Adrenal gland (tissue), 12 donors: ENCODE data around the gene IMMP2L. TPM values are rescaled to one million over a fixed set of nuclear protein-coding genes. Genes with fewer than 3 reads are reported as not detected.

Source experiments
- DNase-seq, 7 donors: peaks; one replicate each; pipeline ENCODE4 v3.0.0-alpha.2; 2019 to 2020
- H3K27ac ChIP-seq, 5 donors: fragments of 200-600 bp; sonication (generic) in 4 of 5; 1 replicate in 3 of 5; 2 replicates in 2 of 5; pipeline versions ENCODE4 v1.5.1 to v1.8.0; 2016 to 2020; ENCODE audit warnings: mild to moderate bottlenecking in 1 of 5
- H3K27me3 ChIP-seq: fragments of 200-600 bp; 2 replicates; pipeline ENCODE4 v1.8.0; 2021
- H3K36me3 ChIP-seq, 2 donors: fragments of 200-600 bp; replicated peaks in 1 of 2; 1 replicate in 1 of 2; 2 replicates in 1 of 2; pipeline versions ENCODE4 v1.5.1 to v1.8.0; 2018 to 2022
- H3K4me1 ChIP-seq, 2 donors: fragments of 200-600 bp; replicated peaks in 1 of 2; 1 replicate in 1 of 2; 2 replicates in 1 of 2; pipeline versions ENCODE4 v1.5.1 to v1.8.0; 2018 to 2021
- H3K4me3 ChIP-seq, 4 donors: fragments of 200-600 bp; sonication (generic) in 3 of 4; one replicate each; pipeline ENCODE4 v1.5.1; 2016 to 2018
- H3K9me3 ChIP-seq, 3 donors: fragments of 200-600 bp; sonication (generic) in 1 of 3; replicated peaks in 1 of 3; 1 replicate in 2 of 3; 2 replicates in 1 of 3; pipeline versions ENCODE4 v1.5.1 to v1.8.0; 2016 to 2021
- CTCF ChIP-seq, 6 experiments: fragments of 450-650 bp in 4 of 6; fragments of 200-600 bp in 2 of 6; sonication (generic) in 1 of 6; IDR thresholded peaks; 1 replicate in 5 of 6; 2 replicates in 1 of 6; pipeline versions ENCODE4 v1.5.1 to v1.8.0; 2016 to 2021; ENCODE audit warnings: antibody characterized with exemption in 6 of 6, mild to moderate bottlenecking in 2 of 6, moderate library complexity in 1 of 6
- POLR2A ChIP-seq, 2 donors: fragments of 450-650 bp; IDR thresholded peaks; one replicate each; pipeline ENCODE4 v1.6.1; 2017; ENCODE audit warnings: antibody characterized with exemption in 2 of 2, mild to moderate bottlenecking in 2 of 2, moderate library complexity in 1 of 2
- WGBS, 4 donors: extraction: QIAGEN DNeasy Blood & Tissue Kit in 2 of 4; methylation state at CpG; one replicate each; pipeline versions ENCODE4 v1.1.5 to v1.1.7; 2013 to 2017; 5-methylcytosine and 5-hydroxymethylcytosine counted together
- intact Hi-C, 2 donors: fragments of 100-400 bp; cut with DNase I; formaldehyde crosslinking; loops; one replicate each; pipeline versions ENCODE4 v1.14.1 to v1.15.0; 2022 to 2023
- polyA plus RNA-seq, 3 donors: library from polyadenylated mRNA; stranded (reverse); fragments of 200-250 nt in 2 of 3; fragments of 350-450 nt in 1 of 3; fragmentation: Illumina TruSeq in 1 of 3; extraction: RNeasy Lipid Tissue Mini Kit (QIAGEN cat#74804) in 1 of 3; gene quantifications; one replicate each; pipeline ENCODE4 v1.2.3, GENCODE V29; 2013 to 2014
- total RNA-seq, 9 donors: library from RNA; depleted of rRNA in 4 of 9; stranded (reverse); fragments of >200 nt in 4 of 9; fragments of 120-200 nt in 1 of 9; fragmentation: NEBNext Ultra II Directional in 1 of 9; extraction: Animal tissue kit (Norgen Biotek cat#: 25700) in 1 of 9; gene quantifications; one replicate each; pipeline versions ENCODE4 v1.1.0 to v1.2.4, GENCODE V29; 2013 to 2023
- donor health status: healthy with polysubstance abuse.
- donor health status: Bipolar disorder and iron deficiency.
- donor health status: DM: yes; HTN: yes; CAD: no.
- donor health status: DM: no; HTN: no; CAD: no.
- donor health status: DM: no; HTN: no; CAD: no.
- donor health status: DM: yes; HTN: yes; CAD: no.

Gene IMMP2L
- total and polyA plus RNA-seq, 12 donors, result 13.4 to 34.1 (median 25.3) TPM

- TF ChIP-seq POLR2A (IDR thresholded peaks at IDR 0.05), result no peak
- no peak for TF ChIP-seq CTCF (IDR thresholded peaks at IDR 0.05)
- intact Hi-C loops, result no loop called here
- no peaks in the 10 kb centered on the region for H3K4me1 ChIP-seq
- no peaks in the 10 kb centered on the region for H3K36me3 ChIP-seq
- DNase-seq, result no peak
- no peaks in the 10 kb centered on the region for H3K27me3 ChIP-seq
- no peak overlapping the region for H3K27ac ChIP-seq
- H3K9me3 ChIP-seq, result no peaks in the 10 kb centered on the region
- H3K4me3 ChIP-seq, result no peak overlapping the region
Observed at GRCh38 chr7:111346219-111346618, 216.1 kb downstream of the IMMP2L start.

- H3K36me3 ChIP-seq, result no peaks in the 10 kb centered on the region
- no peak for DNase-seq
- H3K27me3 ChIP-seq, result no peaks in the 10 kb centered on the region
- no peak for TF ChIP-seq CTCF (IDR thresholded peaks at IDR 0.05)
- no peak for TF ChIP-seq POLR2A (IDR thresholded peaks at IDR 0.05)
- no peak overlapping the region for H3K4me3 ChIP-seq
- no peaks in the 10 kb centered on the region for H3K9me3 ChIP-seq
- H3K27ac ChIP-seq, result no peak overlapping the region
- intact Hi-C loops, result no loop called here
- H3K4me1 ChIP-seq, result no peaks in the 10 kb centered on the region
Observed at GRCh38 chr7:111343017-111343416, 219.3 kb downstream of the IMMP2L start.

DNA sequence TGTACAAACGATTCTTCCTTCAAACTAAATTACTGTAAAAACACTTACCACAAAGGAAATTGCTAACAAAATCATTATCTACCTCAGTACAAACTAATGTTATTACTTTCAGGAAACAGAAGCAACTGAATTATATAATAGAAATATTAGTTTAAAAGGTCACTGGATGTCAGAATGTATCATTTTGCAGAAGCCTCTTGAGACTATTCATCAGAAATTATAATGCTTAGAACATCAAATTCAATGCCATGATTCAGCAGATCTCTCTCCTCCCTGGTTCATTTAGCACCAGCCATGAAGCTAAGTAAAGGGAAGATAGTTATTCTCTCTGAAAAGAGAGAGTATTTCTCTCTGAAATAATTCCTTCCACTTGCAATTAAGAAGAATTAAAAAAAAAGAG lies 223.3 kb downstream of the IMMP2L start:
- Histone ChIP-seq H3K27me3 (no peaks in the 10 kb centered on the region), H3K9me3 (no peaks in the 10 kb centered on the region), H3K4me3 (no peak overlapping the region), H3K36me3 (no peaks in the 10 kb centered on the region), H3K4me1 (no peaks in the 10 kb centered on the region), H3K27ac (no peak overlapping the region)
- TF ChIP-seq CTCF (IDR thresholded peaks at IDR 0.05), result no peak
- no peak for TF ChIP-seq POLR2A (IDR thresholded peaks at IDR 0.05)
- WGBS, 4 donors, result 49 to 67% (median 55%) methylated on average over 1 of the region's 1 CpG
- intact Hi-C loops, result no loop called here
- DNase-seq, result no peak

GRCh38 chr7:111333010-111333409 lies 229.3 kb downstream of the IMMP2L start:
- no peak for DNase-seq
- Histone ChIP-seq H3K4me3 (no peak overlapping the region), H3K4me1 (no peaks in the 10 kb centered on the region), H3K27ac (no peak overlapping the region), H3K27me3 (no peaks in the 10 kb centered on the region), H3K36me3 (no peaks in the 10 kb centered on the region), H3K9me3 (no peaks in the 10 kb centered on the region)
- 93 to 100% (median 95%) methylated on average over 1 of the region's 1 CpG for WGBS, 4 donors
- intact Hi-C loops, result no loop called here
- no peak for TF ChIP-seq POLR2A (IDR thresholded peaks at IDR 0.05)
- TF ChIP-seq CTCF (IDR thresholded peaks at IDR 0.05), result no peak

GRCh38 chr7:111330235-111330523 lies 232.1 kb downstream of the IMMP2L start:
- intact Hi-C loops, result no loop called here
- no peaks in the 10 kb centered on the region for H3K36me3 ChIP-seq
- TF ChIP-seq POLR2A (IDR thresholded peaks at IDR 0.05) (no peak), CTCF (IDR thresholded peaks at IDR 0.05) (no peak)
- no peak for DNase-seq
- H3K9me3 ChIP-seq, result no peaks in the 10 kb centered on the region
- H3K27me3 ChIP-seq, result no peaks in the 10 kb centered on the region
- no peak overlapping the region for H3K4me3 ChIP-seq
- H3K27ac ChIP-seq, result no peak overlapping the region
- no peaks in the 10 kb centered on the region for H3K4me1 ChIP-seq
- WGBS, 4 donors, result 73 to 90% (median 85%) methylated on average over 1 of the region's 1 CpG
